ENCODE results near the gene PPM1B.
"Not testable (repeated sequence)": the region's sequence is repeated elsewhere in the genome, so short reads cannot be mapped to it uniquely, and the experiment has no call there.

The PPM1B gene

GRCh38 chr2:44164617-44165016 is 4.1 kb upstream of the PPM1B start:
- Histone ChIP-seq H3K9me3 (ENCODE audit: control insufficient read depth in 1 of 2, low read length in 2 of 2) (no peaks in the 10 kb centered on the region), H3K4me1 (ENCODE audit: control insufficient read depth in 1 of 2, insufficient read depth in 2 of 2, low read length in 2 of 2) (no peaks in the 10 kb centered on the region), H3K27me3 (ENCODE audit: low read depth, low read length) (no peaks in the 10 kb centered on the region), H3K36me3 (ENCODE audit: control insufficient read depth in 1 of 2, insufficient read depth in 2 of 2, low read length in 2 of 2) (peaks cover 0 to 12% of the 10 kb centered on the region in 2 donors), H3K27ac (ENCODE audit: low read length) (no peak overlapping the region), H3K4me3 (ENCODE audit: low read depth in 1 of 2, low read length in 2 of 2) (no peak overlapping the region)

DNA sequence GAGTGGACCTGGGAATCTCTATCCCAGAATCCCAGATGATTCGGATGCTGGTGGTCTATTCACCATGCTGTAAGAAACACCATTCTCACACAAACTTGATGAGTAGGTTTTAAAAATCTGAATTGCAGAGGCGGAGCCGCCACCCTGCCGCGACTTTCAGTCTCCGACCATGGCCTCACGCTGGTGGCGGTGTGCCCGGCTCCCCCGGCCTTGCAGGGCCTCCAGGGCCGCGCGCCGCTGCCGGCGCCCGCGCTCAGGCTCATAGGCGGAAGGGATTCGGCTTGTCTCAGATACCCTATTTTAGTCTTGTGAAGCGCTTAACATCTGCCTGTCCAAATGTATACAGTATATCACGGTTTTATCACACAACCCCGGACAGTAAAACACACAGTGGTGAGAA is 2.6 kb upstream of the PPM1B start:
- Histone ChIP-seq H3K27me3 (ENCODE audit: low read depth, low read length) (no peaks in the 10 kb centered on the region), H3K4me3 (ENCODE audit: low read depth in 1 of 2, low read length in 2 of 2) (no peak overlapping the region), H3K4me1 (ENCODE audit: control insufficient read depth in 1 of 2, insufficient read depth in 2 of 2, low read length in 2 of 2) (peaks cover 0 to 3% of the 10 kb centered on the region in 2 donors), H3K36me3 (ENCODE audit: control insufficient read depth in 1 of 2, insufficient read depth in 2 of 2, low read length in 2 of 2) (peaks cover 0 to 14% of the 10 kb centered on the region in 2 donors), H3K9me3 (ENCODE audit: control insufficient read depth in 1 of 2, low read length in 2 of 2) (no peaks in the 10 kb centered on the region), H3K27ac (ENCODE audit: low read length) (no peak overlapping the region)

GRCh38 chr2:44167311-44167907 is 1.3 kb upstream of the PPM1B start:
- Histone ChIP-seq H3K27me3 (ENCODE audit: low read depth, low read length) (no peaks in the 10 kb centered on the region), H3K27ac (ENCODE audit: low read length) (peak overlapping the region; percentile 100), H3K9me3 (ENCODE audit: control insufficient read depth in 1 of 2, low read length in 2 of 2) (no peaks in the 10 kb centered on the region), H3K36me3 (ENCODE audit: control insufficient read depth in 1 of 2, insufficient read depth in 2 of 2, low read length in 2 of 2) (peaks cover 0 to 14% of the 10 kb centered on the region in 2 donors), H3K4me1 (ENCODE audit: control insufficient read depth in 1 of 2, insufficient read depth in 2 of 2, low read length in 2 of 2) (peaks cover 0 to 8% of the 10 kb centered on the region in 2 donors), H3K4me3 (ENCODE audit: low read depth in 1 of 2, low read length in 2 of 2) (peak overlapping the region; percentile 60 to 88)

GRCh38 chr2:44167908-44168680 is 581 bp upstream of the PPM1B start:
- Histone ChIP-seq H3K9me3 (ENCODE audit: control insufficient read depth in 1 of 2, low read length in 2 of 2) (no peaks in the 10 kb centered on the region), H3K36me3 (ENCODE audit: control insufficient read depth in 1 of 2, insufficient read depth in 2 of 2, low read length in 2 of 2) (peaks cover 0 to 14% of the 10 kb centered on the region in 2 donors), H3K27ac (ENCODE audit: low read length) (peak overlapping the region; percentile 100), H3K4me1 (ENCODE audit: control insufficient read depth in 1 of 2, insufficient read depth in 2 of 2, low read length in 2 of 2) (peaks cover 0 to 8% of the 10 kb centered on the region in 2 donors), H3K27me3 (ENCODE audit: low read depth, low read length) (no peaks in the 10 kb centered on the region), H3K4me3 (ENCODE audit: low read depth in 1 of 2, low read length in 2 of 2) (peak overlapping the region; percentile 60 to 88)

DNA sequence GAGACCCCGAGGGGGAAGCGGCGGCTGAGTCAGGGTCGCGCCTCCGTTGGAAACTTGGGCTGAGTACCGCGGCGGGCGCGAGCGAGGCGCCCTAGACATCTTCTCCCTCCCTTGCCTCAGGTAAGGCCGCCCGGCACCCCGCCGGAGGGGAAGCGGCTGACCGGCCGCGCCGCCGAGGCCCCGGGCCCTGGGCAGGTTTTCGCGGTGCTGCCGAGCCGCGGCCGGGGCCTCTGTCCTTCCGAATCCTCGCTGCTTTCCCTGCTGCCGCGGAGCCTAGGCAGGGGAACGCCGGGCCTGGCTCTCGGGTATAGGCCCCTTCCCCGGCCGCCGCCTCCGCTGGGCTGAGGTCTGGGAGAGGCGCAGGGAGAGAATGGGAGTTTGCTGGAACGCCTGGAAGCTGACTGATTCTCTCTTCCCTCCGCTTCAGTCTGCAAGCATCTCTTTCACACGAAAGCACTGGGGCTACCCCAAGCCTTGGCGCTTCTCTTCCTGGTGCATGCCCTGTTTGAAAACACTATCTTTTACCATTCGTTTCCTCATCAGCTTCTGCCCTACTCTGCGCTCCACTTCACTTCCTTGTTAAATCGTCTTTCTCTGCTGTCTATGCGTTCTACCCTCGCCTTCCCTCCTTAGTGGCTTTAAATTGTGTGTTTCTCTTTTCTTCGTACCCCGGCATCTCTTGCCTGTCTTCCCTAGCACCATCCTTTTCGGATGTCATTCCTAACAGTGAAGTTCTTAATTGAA is 652 bp downstream of the PPM1B start:
- H3K9me3 ChIP-seq (ENCODE audit: control insufficient read depth in 1 of 2, low read length in 2 of 2) = no peaks in the 10 kb centered on the region
- H3K27ac ChIP-seq (ENCODE audit: low read length) = peak overlapping the region; percentile 96
- peaks cover 0 to 8% of the 10 kb centered on the region in 2 donors for H3K4me1 ChIP-seq (ENCODE audit: control insufficient read depth in 1 of 2, insufficient read depth in 2 of 2, low read length in 2 of 2)
- H3K36me3 ChIP-seq (ENCODE audit: control insufficient read depth in 1 of 2, insufficient read depth in 2 of 2, low read length in 2 of 2) = peaks cover 0 to 14% of the 10 kb centered on the region in 2 donors
- H3K4me3 ChIP-seq (ENCODE audit: low read depth in 1 of 2, low read length in 2 of 2) = peak overlapping the region; percentile 90 to 97
- H3K27me3 ChIP-seq (ENCODE audit: low read depth, low read length) = no peaks in the 10 kb centered on the region

DNA sequence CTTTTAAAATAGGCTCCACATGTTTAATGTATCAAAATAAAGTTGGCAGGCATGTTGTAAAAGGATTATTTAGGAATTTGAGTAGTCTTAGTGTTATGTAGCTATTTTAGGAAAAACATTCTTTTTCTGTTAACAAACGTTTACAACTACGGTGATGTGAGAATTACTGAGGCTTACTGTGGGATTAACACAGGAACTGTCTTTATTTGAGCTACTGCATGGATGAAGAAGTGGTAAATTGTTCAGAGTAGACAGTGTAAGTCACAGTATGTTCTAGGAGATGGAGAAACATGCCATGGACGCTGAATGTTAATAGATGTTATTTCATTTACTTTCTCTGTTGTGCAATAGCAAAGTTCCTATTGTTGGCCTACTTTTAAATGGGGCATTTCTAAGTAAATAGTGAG is 1.6 kb downstream of the PPM1B start:
- H3K27me3 ChIP-seq (ENCODE audit: low read depth, low read length) = no peaks in the 10 kb centered on the region
- peaks cover 0 to 15% of the 10 kb centered on the region in 2 donors for H3K4me1 ChIP-seq (ENCODE audit: control insufficient read depth in 1 of 2, insufficient read depth in 2 of 2, low read length in 2 of 2)
- H3K4me3 ChIP-seq (ENCODE audit: low read depth in 1 of 2, low read length in 2 of 2) = peak overlapping the region; percentile 90 to 97
- H3K27ac ChIP-seq (ENCODE audit: low read length) = peak overlapping the region; percentile 96
- peaks cover 0 to 14% of the 10 kb centered on the region in 2 donors for H3K36me3 ChIP-seq (ENCODE audit: control insufficient read depth in 1 of 2, insufficient read depth in 2 of 2, low read length in 2 of 2)
- H3K9me3 ChIP-seq (ENCODE audit: control insufficient read depth in 1 of 2, low read length in 2 of 2) = no peaks in the 10 kb centered on the region

DNA sequence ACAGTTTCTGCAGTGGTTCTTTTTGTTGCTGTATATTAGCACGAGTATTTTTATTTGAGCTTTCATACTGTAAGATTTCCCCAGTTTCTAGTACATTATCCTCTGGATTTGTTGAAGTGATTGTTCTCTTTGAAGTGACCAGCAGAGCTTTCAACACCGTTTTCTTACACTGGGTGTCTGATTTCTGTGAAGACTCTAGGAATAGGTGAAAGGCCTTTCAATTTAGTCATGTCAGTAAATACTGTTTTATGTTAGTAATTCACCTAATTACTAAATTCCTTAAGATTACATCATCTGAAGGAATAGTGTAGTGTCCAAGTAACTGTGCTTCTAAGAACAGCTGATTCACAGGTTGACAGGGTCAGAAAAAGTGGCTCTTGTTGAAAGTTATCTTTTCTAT is 2.3 kb downstream of the PPM1B start:
- peak overlapping the region; percentile 96 for H3K27ac ChIP-seq (ENCODE audit: low read length)
- H3K9me3 ChIP-seq (ENCODE audit: control insufficient read depth in 1 of 2, low read length in 2 of 2) = no peaks in the 10 kb centered on the region
- H3K4me3 ChIP-seq (ENCODE audit: low read depth in 1 of 2, low read length in 2 of 2) = peak overlapping the region; percentile 90 to 97
- H3K36me3 ChIP-seq (ENCODE audit: control insufficient read depth in 1 of 2, insufficient read depth in 2 of 2, low read length in 2 of 2) = peaks cover 0 to 14% of the 10 kb centered on the region in 2 donors
- no peaks in the 10 kb centered on the region for H3K27me3 ChIP-seq (ENCODE audit: low read depth, low read length)
- H3K4me1 ChIP-seq (ENCODE audit: control insufficient read depth in 1 of 2, insufficient read depth in 2 of 2, low read length in 2 of 2) = peaks cover 0 to 21% of the 10 kb centered on the region in 2 donors

DNA sequence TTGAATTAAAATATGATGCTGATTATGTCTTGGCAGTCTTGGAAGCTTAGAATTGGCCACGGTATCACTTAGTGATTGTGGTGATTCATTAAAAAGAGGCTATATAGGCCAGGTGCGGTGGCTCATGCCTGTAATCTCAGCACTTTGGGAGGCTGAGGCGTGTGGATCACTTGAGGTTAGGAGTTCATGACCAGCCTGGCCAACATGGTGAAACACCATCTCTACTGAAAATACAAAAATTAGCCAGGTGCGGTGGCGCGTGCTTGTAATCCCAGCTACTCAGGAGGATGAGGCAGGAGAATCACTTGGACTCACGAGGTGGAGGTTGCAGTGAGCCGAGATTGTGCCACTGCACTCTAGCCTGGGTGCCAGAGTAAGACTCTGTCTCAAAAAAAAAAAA is 2.8 kb downstream of the PPM1B start:
- H3K27me3 ChIP-seq (ENCODE audit: low read depth, low read length); H3K9me3 ChIP-seq (ENCODE audit: control insufficient read depth in 1 of 2, low read length in 2 of 2): not testable (repeated sequence)
- Histone ChIP-seq H3K27ac (ENCODE audit: low read length) (peak overlapping the region; percentile 96), H3K36me3 (ENCODE audit: control insufficient read depth in 1 of 2, insufficient read depth in 2 of 2, low read length in 2 of 2) (peaks cover 0 to 14% of the 10 kb centered on the region in 2 donors), H3K4me3 (ENCODE audit: low read depth in 1 of 2, low read length in 2 of 2) (peak overlapping the region; percentile 90 to 97), H3K4me1 (ENCODE audit: control insufficient read depth in 1 of 2, insufficient read depth in 2 of 2, low read length in 2 of 2) (peaks cover 0 to 23% of the 10 kb centered on the region in 2 donors)

DNA sequence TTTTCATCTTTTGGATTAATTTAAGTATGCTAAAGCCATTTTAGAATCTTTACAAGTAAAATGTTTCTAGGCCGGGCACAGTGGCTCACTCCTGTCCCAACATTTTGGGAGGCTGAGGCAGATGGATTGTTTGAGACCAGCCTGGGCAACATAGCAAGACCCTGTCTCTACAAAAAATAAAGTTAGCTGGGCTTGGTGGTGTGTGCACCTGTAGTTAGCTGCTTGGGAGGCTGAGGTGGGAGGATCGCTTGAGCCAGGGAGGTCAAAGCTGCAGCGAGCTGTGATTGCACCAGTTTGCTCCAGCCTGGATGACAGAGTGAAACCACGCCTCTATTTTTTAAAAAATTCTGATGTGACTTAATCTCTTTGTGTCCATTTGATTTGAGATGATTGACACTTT is 3.9 kb downstream of the PPM1B start:
- H3K27ac ChIP-seq (ENCODE audit: low read length) = no peak overlapping the region
- H3K4me3 ChIP-seq (ENCODE audit: low read depth in 1 of 2, low read length in 2 of 2) = no peak overlapping the region
- H3K36me3 ChIP-seq (ENCODE audit: control insufficient read depth in 1 of 2, insufficient read depth in 2 of 2, low read length in 2 of 2) = peaks cover 0 to 14% of the 10 kb centered on the region in 2 donors
- no peaks in the 10 kb centered on the region for H3K27me3 ChIP-seq (ENCODE audit: low read depth, low read length)
- no peaks in the 10 kb centered on the region for H3K9me3 ChIP-seq (ENCODE audit: control insufficient read depth in 1 of 2, low read length in 2 of 2)
- peaks cover 0 to 29% of the 10 kb centered on the region in 2 donors for H3K4me1 ChIP-seq (ENCODE audit: control insufficient read depth in 1 of 2, insufficient read depth in 2 of 2, low read length in 2 of 2)

GRCh38 chr2:44178950-44179349 is 10.3 kb downstream of the PPM1B start:
- H3K36me3 ChIP-seq (ENCODE audit: control insufficient read depth in 1 of 2, insufficient read depth in 2 of 2, low read length in 2 of 2) = no peaks in the 10 kb centered on the region
- no peaks in the 10 kb centered on the region for H3K27me3 ChIP-seq (ENCODE audit: low read depth, low read length)
- no peak overlapping the region for H3K27ac ChIP-seq (ENCODE audit: low read length)
- H3K9me3 ChIP-seq (ENCODE audit: control insufficient read depth in 1 of 2, low read length in 2 of 2) = no peaks in the 10 kb centered on the region
- H3K4me3 ChIP-seq (ENCODE audit: low read depth in 1 of 2, low read length in 2 of 2) = no peak overlapping the region
- peaks cover 0 to 38% of the 10 kb centered on the region in 2 donors for H3K4me1 ChIP-seq (ENCODE audit: control insufficient read depth in 1 of 2, insufficient read depth in 2 of 2, low read length in 2 of 2)

DNA sequence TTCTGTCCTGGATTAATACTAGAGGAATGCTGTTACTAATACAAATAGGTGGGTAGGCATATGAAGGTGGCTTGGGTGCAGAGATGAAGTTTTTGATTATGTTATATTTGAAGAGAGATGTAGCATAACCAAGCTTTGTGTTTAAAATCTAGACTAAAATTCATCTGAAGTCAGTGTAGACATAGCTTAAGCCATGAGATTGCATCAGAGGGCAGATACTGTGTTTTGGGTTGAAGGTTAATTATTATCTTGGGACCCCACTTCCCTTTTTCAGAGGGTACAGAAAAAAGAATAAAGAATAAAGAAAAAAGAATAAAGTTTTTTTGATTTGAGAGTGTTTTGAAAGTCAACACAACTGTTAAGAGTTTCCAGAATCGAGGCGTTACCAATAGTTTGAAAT is 13.0 kb downstream of the PPM1B start:
- Histone ChIP-seq H3K36me3 (ENCODE audit: control insufficient read depth in 1 of 2, insufficient read depth in 2 of 2, low read length in 2 of 2) (no peaks in the 10 kb centered on the region), H3K27ac (ENCODE audit: low read length) (no peak overlapping the region), H3K4me3 (ENCODE audit: low read depth in 1 of 2, low read length in 2 of 2) (no peak overlapping the region), H3K4me1 (ENCODE audit: control insufficient read depth in 1 of 2, insufficient read depth in 2 of 2, low read length in 2 of 2) (peaks cover 0 to 24% of the 10 kb centered on the region in 2 donors), H3K27me3 (ENCODE audit: low read depth, low read length) (no peaks in the 10 kb centered on the region), H3K9me3 (ENCODE audit: control insufficient read depth in 1 of 2, low read length in 2 of 2) (no peaks in the 10 kb centered on the region)
